ENCODE measurements around the gene PIGL. TPM values are rescaled to one million over a fixed set of nuclear protein-coding genes. Genes with fewer than 3 reads are reported as not detected.

Gene PIGL
- total RNA-seq, 2 donors from 2014 or later: 42.5 to 51.9 TPM

- Mint-ChIP-seq H3K9me3 (no peaks in the 10 kb centered on the region), H3K27me3 (ENCODE audit: low read depth) (peaks cover 2% of the 10 kb centered on the region), H3K36me3 (ENCODE audit: insufficient read depth in 2 of 2) (no peaks in the 10 kb centered on the region), H3K4me1 (ENCODE audit: low read depth) (peaks cover 7% of the 10 kb centered on the region), H3K4me3 (no peak overlapping the region), H3K27ac (no peak overlapping the region)
- ATAC-seq (replicated peaks in 1 of 2) (peak in 1 of 2 donors; percentile 38), DNase-seq (no peak)
These were observed 144.9 kb downstream of the PIGL start for GRCh38 chr17:16361874-16362273.

- ATAC-seq (replicated peaks in 1 of 2) (peak; percentile 92 to 94), DNase-seq (peak; percentile 79)
- Mint-ChIP-seq H3K27me3 (ENCODE audit: low read depth) (no peaks in the 10 kb centered on the region), H3K9me3 (no peaks in the 10 kb centered on the region), H3K36me3 (ENCODE audit: insufficient read depth in 2 of 2) (no peaks in the 10 kb centered on the region), H3K4me1 (ENCODE audit: low read depth) (peaks cover 7% of the 10 kb centered on the region), H3K4me3 (no peak overlapping the region), H3K27ac (no peak overlapping the region)
These were observed 146.9 kb downstream of the PIGL start for GRCh38 chr17:16363749-16364536.

- H3K27me3 Mint-ChIP-seq (ENCODE audit: low read depth): no peaks in the 10 kb centered on the region
- no peak for ATAC-seq (replicated peaks in 1 of 2)
- H3K36me3 Mint-ChIP-seq (ENCODE audit: insufficient read depth in 2 of 2): no peaks in the 10 kb centered on the region
- peaks cover 7% of the 10 kb centered on the region for H3K4me1 Mint-ChIP-seq (ENCODE audit: low read depth)
- DNase-seq: no peak
- H3K9me3 Mint-ChIP-seq: no peaks in the 10 kb centered on the region
- H3K4me3 Mint-ChIP-seq: no peak overlapping the region
- H3K27ac Mint-ChIP-seq: no peak overlapping the region
These were observed 147.6 kb downstream of the PIGL start for GRCh38 chr17:16364625-16365024.

- no peak for DNase-seq
- Mint-ChIP-seq H3K4me1 (ENCODE audit: low read depth) (no peaks in the 10 kb centered on the region), H3K27ac (no peak overlapping the region), H3K4me3 (no peak overlapping the region), H3K27me3 (ENCODE audit: low read depth) (no peaks in the 10 kb centered on the region), H3K36me3 (ENCODE audit: insufficient read depth in 2 of 2) (no peaks in the 10 kb centered on the region), H3K9me3 (no peaks in the 10 kb centered on the region)
- no peak for ATAC-seq (replicated peaks in 1 of 2)
These were observed 154.7 kb downstream of the PIGL start for GRCh38 chr17:16371742-16372141.

- no peak for ATAC-seq (replicated peaks in 1 of 2)
- no peak for DNase-seq
- H3K27me3 Mint-ChIP-seq (ENCODE audit: low read depth): no peaks in the 10 kb centered on the region
- no peaks in the 10 kb centered on the region for H3K4me1 Mint-ChIP-seq (ENCODE audit: low read depth)
- no peaks in the 10 kb centered on the region for H3K9me3 Mint-ChIP-seq
- H3K36me3 Mint-ChIP-seq (ENCODE audit: insufficient read depth in 2 of 2): no peaks in the 10 kb centered on the region
- no peak overlapping the region for H3K27ac Mint-ChIP-seq
- H3K4me3 Mint-ChIP-seq: no peak overlapping the region
These were observed 157.3 kb downstream of the PIGL start for GRCh38 chr17:16374146-16374938.

Other genes starting within 250 kb of the PIGL start
- gene ZSWIM7, start 217.5 kb upstream of the PIGL start, total RNA-seq: 10 to 100 TPM; 14.2 to 14.6 TPM
- 10 to 100 TPM; 33.6 to 37.5 TPM for gene TTC19, start 217.4 kb upstream of the PIGL start, total RNA-seq
- 100 to 1,000 TPM; 117 to 130 TPM for gene NCOR1, start 1.7 kb upstream of the PIGL start, total RNA-seq
- gene CENPV, start 136.3 kb downstream of the PIGL start, total RNA-seq: 10 to 100 TPM; 48.5 to 54.9 TPM
- 1,000 to 10,000 TPM in 1 of 2 donors, 100 to 1,000 TPM in 1; 726 to 1,037 TPM for gene UBB, start 163.9 kb downstream of the PIGL start, total RNA-seq
- gene TRPV2, start 198.4 kb downstream of the PIGL start, total RNA-seq: 10 to 100 TPM; 46.0 to 47.3 TPM

Data from activated T-cell treated with anti-CD3 and anti-CD28 coated beads, Interleukin-2, amount 50 U/mL, for 72 hours (primary cell).